Stimulated activated CD8-positive, alpha-beta memory T cell treated with anti-CD3 and anti-CD28 coated beads, Interleukin-4, amount 100 ng/mL, for 48 hours (primary cell): ENCODE data around the gene CKS1B.

Source experiments
- DNase-seq: peaks from one replicate; pipeline ENCODE4 v3.0.0-alpha.2; 2020

CKS1B gene

DNA sequence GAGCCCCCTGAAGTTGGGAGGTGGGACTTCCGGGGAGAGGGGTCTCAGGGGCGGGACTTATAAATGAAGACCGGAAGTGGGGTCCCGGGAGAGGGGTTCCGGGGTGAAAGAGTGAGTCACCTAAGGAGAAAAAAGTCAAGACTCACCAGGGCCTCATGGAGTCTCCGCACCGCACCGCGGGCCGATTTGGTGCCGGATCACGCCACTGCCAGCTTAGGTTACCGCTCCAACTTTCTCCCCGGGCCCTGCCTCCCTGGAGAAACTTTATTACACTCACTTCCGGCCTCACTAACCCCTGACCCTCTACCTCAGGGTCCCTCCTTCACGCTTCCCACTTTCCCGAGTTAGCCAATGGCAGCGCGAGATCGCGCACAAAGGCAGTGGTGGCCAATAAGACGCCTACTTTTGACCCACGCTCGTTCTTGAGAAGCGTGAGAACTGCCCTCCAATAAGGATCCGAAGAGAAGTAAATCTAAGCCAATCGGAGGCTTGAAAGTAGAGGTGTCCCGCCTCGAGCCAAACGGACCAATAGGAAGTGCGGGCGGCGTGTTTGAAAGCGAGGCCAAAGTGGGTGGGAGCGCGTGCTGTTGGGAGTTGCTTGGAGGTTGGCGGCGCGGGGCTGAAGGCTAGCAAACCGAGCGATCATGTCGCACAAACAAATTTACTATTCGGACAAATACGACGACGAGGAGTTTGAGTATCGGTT lies at the start of gene CKS1B:
TSS of gene CKS1B (plus strand) at position 580 of the 706 bp plus-strand sequence. CDS start at position 645, 65 bp downstream.
- peak; percentile 95 for DNase-seq

GRCh38 chr1:154925335-154926170 lies 48.9 kb upstream of the CKS1B start:
- DNase-seq, result no peak

- no peak for DNase-seq
These were observed 48.3 kb upstream of the CKS1B start for GRCh38 chr1:154926201-154926600.

DNA sequence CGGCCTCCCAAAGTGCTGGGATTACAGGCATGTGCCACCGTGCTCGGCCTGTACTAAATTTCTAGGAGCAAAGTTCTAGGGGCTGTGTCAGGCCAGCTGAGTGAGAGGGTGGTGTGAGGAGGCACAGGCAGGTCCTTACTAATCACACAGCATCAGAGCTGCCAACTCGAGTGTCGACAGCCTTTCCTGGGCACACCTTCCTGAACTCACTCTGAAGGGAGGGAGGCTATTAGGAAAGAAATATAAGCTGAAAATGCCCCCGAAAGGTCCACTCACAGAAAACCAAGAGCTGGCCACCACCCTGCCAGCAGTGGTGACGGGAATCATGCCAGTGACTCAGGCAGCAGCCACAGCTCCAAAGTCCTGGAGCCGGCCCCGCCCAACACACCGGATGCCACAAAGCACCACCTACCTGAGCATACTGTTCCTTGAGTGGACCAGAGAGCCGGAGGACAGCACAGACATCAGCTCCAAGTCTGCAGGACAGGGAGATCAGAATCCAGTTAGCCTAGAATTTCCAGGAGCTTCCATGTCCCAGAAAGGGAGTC lies 42.5 kb upstream of the CKS1B start:
- DNase-seq, result no peak

- no peak for DNase-seq
These were observed 40.0 kb upstream of the CKS1B start for GRCh38 chr1:154934358-154934948.

DNA sequence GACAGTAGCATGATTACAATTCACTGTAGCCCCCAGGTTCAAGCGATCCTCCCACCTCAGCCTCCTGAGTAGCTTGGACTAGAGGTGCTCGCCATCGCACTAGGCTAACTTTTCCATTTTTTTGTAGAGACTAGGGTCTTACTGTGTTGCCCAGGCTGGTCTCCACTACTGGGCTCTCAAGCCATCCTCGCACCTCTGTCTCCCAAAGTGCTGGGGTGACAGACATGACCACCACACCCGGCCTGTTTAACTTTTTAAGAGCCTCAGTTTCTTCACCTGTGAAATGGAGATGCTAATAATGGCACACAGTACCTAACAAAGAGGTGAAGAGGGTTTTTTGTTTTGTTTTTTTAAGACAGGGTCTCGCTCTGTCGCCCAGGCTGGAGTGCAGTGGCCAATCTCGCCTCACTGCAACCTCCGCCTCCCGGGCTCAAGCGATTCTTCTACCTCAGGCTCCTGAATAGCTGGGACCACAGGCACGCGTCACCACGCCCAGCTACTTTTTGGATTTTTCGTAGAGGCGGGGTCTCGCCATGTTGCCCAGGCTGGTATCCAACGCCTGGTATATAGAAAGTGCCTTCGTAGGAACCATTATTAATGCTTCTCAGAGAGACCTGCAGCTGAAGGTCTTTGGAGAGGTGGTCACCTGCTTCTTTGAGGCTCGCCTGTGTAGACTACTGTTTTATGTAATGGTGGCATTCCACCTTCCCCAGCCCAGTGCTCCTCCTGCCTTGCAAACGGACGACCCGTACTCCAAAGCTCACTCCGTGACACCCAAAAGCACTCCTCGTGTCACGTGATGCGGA lies 38.5 kb upstream of the CKS1B start:
- DNase-seq, result no peak

DNA sequence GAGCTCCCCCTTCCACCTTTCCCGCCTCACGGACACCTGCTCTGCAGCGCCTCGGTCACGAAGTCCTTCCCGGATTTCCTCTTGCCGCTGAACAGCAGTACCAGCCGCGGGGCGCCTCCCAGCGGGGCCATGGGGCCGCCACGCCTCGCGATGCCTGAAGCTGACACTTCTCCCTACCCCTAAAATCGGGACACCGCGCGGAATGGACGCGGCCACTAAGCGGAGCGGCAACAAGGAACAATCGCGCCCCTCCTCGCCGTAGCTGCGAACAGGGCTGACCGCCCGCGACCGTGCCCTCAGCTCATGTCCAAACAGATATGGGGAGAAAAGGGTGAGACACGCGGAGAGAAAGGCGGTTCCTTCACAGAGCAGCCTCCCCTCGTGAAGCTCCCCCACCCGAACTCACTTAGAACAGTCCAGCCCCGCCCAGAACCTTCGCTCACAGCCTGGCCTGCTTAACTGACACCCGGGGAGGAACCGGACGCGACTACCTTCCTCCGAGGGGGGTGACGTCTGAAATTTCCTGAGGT lies 37.9 kb upstream of the CKS1B start, which contains the start of gene PMVK:
TSS of gene PMVK (minus strand) at position 165 of the 530 bp plus-strand sequence. CDS start at position 131, 34 bp downstream.
- peak; percentile 96 for DNase-seq

DNA sequence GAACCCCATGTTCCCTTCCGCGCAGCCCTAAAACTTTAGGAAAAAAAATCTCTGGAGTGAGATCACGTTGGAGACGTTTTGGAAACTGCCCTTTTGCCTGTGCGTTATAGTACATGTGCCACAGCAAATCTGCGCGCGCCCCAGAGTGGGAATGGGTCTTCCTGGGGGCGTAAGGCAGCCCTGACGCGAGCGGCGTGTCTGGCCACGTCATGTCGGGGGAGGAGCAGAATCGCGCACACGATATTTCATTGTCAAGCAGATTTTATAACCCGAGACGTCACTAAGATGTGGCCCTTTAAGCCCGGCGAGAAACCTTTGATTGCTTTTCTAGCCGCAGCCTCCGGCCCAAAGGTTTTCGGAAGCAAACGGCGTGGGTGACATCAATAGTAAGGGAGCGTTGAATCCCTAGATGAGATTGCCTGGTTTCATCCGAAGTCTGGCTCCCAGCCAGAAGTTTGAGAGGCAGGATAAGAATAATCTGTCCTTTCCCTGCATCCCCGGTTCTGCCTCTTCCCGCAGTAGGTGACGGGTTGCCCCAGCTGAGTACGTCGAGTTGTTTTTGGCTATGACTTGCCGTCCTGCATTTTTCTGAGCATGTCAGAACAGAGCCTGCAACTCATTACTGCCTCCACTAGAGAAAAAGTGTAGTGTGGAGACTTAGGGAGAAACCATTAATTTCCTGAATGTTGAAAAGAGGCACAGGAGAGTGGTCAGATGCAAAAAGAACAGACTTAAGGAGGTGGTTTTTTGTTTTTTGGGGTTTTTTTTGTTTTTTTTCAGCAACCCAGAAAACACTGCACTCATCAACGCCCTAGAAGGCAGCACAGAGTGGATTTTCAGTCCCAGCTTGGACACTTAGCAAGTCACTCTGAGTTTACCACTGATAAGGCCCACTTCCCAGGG lies 37.1 kb upstream of the CKS1B start:
- peak; percentile 92 for DNase-seq

DNA sequence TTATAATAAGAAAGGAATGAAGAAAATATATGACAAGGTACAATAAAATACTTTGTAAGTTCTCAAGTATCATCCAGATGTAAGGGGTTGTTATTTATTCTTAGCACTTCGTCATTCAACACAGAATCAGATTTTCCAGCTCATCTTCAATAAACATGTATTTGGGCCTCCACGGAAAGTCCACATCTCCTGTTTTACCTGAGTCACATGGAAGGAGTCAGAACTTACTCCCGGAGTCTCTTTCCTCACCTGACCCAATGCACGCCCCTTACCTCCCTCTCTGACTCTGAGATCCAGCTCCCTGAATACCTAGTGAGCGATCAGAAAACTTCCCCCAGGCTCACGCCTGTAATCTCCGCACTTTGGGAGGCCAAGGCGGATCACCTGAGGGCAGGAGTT lies 36.5 kb upstream of the CKS1B start:
- no peak for DNase-seq

DNA sequence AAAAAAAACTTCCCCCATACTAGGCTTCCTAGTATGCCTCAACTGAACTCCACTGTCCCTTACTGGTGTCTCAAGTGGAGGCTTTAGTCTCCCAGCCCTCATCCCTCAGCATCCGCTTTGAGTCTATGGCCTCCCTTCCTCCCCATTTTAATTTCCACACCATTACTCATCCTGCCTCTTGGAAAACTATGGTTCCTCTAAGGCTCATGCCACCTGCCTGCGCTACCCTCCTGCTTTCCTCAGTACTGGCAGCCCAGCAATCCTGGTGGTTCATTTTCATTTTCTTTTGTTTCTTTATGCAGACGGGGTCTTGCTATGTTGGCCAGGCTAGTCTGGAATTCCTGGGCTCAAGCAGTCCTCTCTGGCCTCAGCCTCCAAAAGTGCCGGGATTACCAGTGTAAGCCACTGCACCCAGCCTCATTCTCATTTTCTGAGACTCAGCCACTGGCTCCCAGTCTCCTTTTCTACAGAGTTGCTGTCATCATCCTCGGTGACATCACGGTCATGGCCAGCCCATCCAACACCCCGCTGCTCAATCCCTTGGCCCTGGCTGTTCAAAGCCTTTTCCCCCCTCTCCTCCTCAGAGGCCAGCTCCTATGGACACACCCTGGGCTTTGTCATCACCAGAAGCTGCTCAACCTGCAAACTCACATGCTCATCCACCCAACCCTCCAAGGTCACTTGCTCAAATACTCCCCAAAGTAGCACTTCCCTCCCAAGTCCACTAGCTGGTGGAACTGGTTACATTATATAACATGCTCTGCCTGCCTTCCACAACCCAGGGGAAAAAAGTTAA lies 35.7 kb upstream of the CKS1B start:
- no peak for DNase-seq

GRCh38 chr1:154940213-154940560 lies 34.3 kb upstream of the CKS1B start:
- no peak for DNase-seq

DNA sequence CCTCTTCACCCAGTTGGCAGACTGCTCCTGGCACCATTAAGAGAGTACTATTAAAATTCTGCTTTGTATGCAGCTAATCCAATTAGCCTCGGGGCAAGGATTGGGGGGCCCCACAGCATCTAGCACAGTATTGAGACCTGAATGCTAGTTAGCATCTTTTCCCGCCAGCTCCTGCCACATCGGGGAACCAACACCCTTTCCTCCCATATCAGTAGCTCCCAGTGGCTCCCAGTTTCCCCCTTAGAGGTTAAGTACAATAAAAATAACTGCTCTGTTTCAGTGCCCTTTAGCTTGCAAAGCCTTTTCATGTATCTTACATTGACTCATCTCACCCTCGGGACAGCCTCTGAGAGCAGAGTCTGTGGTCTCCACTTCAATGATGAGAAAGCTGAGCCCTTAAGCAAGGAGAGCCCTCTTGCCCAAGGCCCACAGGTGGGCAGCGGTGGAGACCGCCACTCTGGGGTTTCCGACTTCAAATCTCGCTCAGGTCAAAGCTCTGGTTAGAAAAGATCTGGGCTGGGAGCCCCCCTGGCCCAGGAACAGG lies 33.8 kb upstream of the CKS1B start:
- no peak for DNase-seq

- no peak for DNase-seq
These were observed 33.0 kb upstream of the CKS1B start for GRCh38 chr1:154941333-154942013.

DNA sequence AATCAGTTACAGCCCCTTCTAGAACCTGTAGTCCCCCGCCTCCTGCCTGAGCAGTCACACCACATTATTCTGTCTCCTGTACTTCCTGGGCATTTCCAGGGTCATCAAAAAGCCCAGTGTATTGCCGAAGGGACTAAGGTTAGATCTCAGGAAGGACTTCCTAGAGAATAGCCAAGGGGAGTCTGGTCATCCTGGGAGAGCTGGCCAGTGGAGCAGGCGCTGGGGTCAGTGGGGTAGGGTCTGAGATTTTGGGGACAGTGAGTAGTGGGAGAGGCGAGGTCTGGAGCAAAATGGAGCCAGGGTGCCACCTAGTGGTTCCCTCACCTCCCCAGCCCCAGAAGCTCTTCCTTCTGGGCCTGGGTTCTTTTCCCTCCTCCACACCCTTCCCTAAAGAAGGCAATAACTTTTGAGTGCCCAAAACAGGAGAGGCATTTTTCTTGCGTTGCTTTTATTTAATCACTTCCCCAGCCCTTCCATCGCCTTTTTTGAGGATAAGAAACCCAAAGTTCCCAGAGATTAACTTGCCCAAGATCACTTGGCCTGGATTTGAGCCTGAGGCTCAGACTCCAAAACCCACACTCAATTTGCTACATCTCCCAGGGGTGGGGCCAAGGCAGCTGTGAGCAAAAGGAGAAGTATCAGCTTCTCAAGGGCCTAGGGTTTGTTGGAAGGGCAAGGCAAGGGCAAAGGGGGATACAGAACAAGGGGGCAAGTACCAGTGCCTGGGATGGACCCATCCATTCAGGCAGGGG lies 30.7 kb upstream of the CKS1B start:
- peak; percentile 64 for DNase-seq

DNA sequence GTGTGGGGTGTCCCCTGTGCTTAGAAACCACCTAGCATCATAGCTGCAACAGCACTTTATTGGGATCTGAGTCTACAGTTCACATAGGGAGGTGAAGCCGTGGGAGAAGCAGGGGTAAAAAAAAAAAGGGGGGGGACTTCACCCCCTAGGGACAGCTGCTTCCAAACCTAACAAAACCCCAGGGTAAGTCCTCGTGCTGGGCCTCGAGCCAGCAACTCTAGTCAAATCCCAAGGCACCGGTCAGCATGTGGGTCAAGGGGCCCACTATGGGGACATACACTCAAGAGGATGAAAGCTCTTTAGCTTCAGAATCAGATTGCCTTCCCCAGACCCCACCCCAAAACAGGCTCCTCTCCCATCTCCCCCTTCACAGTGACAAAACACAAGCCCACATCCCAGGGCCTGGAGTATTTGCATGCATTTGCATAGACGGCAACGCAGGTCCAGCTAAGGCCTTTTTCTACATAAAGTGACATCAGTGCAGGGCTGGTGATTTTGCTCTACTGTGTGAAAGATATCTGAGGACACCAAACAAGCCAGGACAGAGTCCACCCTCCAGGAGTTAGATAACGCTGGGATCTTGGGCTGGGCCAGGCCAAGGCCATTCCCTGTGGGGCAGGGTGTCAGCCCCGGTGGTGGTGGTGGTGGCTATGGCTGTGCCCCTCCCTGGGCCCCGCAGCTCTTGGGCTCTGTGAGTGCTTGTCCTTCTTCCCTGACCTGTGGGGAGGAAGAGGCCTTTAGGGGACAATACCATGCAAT lies 29.9 kb upstream of the CKS1B start:
- no peak for DNase-seq

GRCh38 chr1:154945160-154945961 lies 29.1 kb upstream of the CKS1B start:
- no peak for DNase-seq
